Astrocyte (in vitro differentiated cells and primary cell): ENCODE data around the gene TBC1D14. TPM values are rescaled to one million over a fixed set of nuclear protein-coding genes. Genes with fewer than 3 reads are reported as not detected.

ENCODE experiments used
- DNase-seq: peaks from one replicate; pipeline ENCODE4 v3.0.0-alpha.2; 2010; ENCODE audit warnings: low read depth
- FAIRE-seq: peaks from 2 replicates; lab custom pipeline; 2011; peaks lifted over from hg19 to GRCh38; lab: Jason Lieb, UNC
- H2AFZ ChIP-seq: 2 replicates; pipeline ENCODE4 v1.6.0; 2012; ENCODE audit warnings: low read depth, low read length, inconsistent platforms
- H3K27ac ChIP-seq: 2 replicates; pipeline ENCODE4 v1.5.1; 2011; ENCODE audit warnings: low read depth, low read length, inconsistent platforms
- H3K27me3 ChIP-seq: 2 replicates; pipeline ENCODE4 v1.6.0; 2011; ENCODE audit warnings: low read length, inconsistent platforms; ENCODE audit not compliant: insufficient read depth
- H3K36me3 ChIP-seq: 2 replicates; pipeline ENCODE4 v1.5.1; 2011; ENCODE audit warnings: low read length, inconsistent platforms; ENCODE audit not compliant: insufficient read depth
- H3K4me1 ChIP-seq: 2 replicates; pipeline ENCODE4 v1.5.1; 2011; ENCODE audit warnings: low read length, inconsistent platforms; ENCODE audit not compliant: insufficient read depth
- H3K4me2 ChIP-seq: 2 replicates; pipeline ENCODE4 v1.6.0; 2012; ENCODE audit warnings: low read length, inconsistent platforms
- H3K4me3 ChIP-seq: 2 replicates; pipeline ENCODE4 v1.5.1; 2011; ENCODE audit warnings: low read depth, mild to moderate bottlenecking, low read length, inconsistent platforms; ENCODE audit not compliant: insufficient read depth
- H3K79me2 ChIP-seq: 2 replicates; pipeline ENCODE4 v1.6.0; 2012; ENCODE audit warnings: mild to moderate bottlenecking, low read length, inconsistent platforms; ENCODE audit not compliant: insufficient read depth
- H3K9ac ChIP-seq: 2 replicates; pipeline ENCODE4 v1.6.0; 2012; ENCODE audit warnings: mild to moderate bottlenecking, low read length, inconsistent platforms
- H3K9me3 ChIP-seq: 2 replicates; pipeline ENCODE4 v1.5.1; 2012; ENCODE audit warnings: low read depth, mild to moderate bottlenecking, low read length, inconsistent platforms; ENCODE audit not compliant: insufficient read depth
- H4K20me1 ChIP-seq: 2 replicates; pipeline ENCODE4 v1.6.0; 2012; ENCODE audit warnings: low read length, inconsistent platforms; ENCODE audit not compliant: insufficient read depth
- H3K27ac Mint-ChIP-seq: one replicate; pipeline ENCODE4 v1.8.0; 2021; ENCODE audit warnings: mild to moderate bottlenecking, mixed read lengths; ENCODE audit not compliant: unreplicated experiment
- H3K27me3 Mint-ChIP-seq: one replicate; pipeline ENCODE4 v1.8.0; 2021; ENCODE audit warnings: low read depth, mixed read lengths; ENCODE audit not compliant: unreplicated experiment
- H3K36me3 Mint-ChIP-seq: one replicate; pipeline ENCODE4 v1.8.0; 2021; ENCODE audit warnings: low read depth, mixed read lengths; ENCODE audit not compliant: unreplicated experiment
- H3K4me1 Mint-ChIP-seq: one replicate; pipeline ENCODE4 v1.8.0; 2021; ENCODE audit warnings: low read depth, mixed read lengths; ENCODE audit not compliant: unreplicated experiment
- H3K4me3 Mint-ChIP-seq: one replicate; pipeline ENCODE4 v1.8.0; 2021; ENCODE audit warnings: mild to moderate bottlenecking, moderate library complexity, mixed read lengths; ENCODE audit not compliant: unreplicated experiment
- H3K9me3 Mint-ChIP-seq: one replicate; pipeline ENCODE4 v1.8.0; 2021; ENCODE audit warnings: mild to moderate bottlenecking, mixed read lengths; ENCODE audit not compliant: unreplicated experiment
- CTCF ChIP-seq: IDR thresholded peaks from 2 replicates; pipeline ENCODE4 v1.5.1; 2011; ENCODE audit warnings: low read depth, mild to moderate bottlenecking, inconsistent platforms, low read length, moderate library complexity; ENCODE audit not compliant: insufficient read depth
- EZH2 ChIP-seq: IDR thresholded peaks from 2 replicates; pipeline ENCODE4 v1.6.1; 2012; ENCODE audit warnings: mild to moderate bottlenecking, low read length, inconsistent platforms; ENCODE audit not compliant: insufficient read depth
- total RNA-seq: library from RNA; stranded (reverse); gene quantifications from 2 replicates; pipeline ENCODE4 v1.2.1, GENCODE V29; 2021

The TBC1D14 gene
- total RNA-seq, 1 donor from 2014 or later, result 30.4 TPM

GRCh38 chr4:6963139-6963611 is 53.5 kb downstream of the TBC1D14 start:
- no peak overlapping the region for H3K27ac ChIP-seq
- Mint-ChIP-seq H3K36me3 (no peaks in the 10 kb centered on the region), H3K27me3 (peaks cover 4% of the 10 kb centered on the region), H3K4me3 (no peak overlapping the region), H3K4me1 (peaks cover 11% of the 10 kb centered on the region), H3K27ac (no peak overlapping the region), H3K9me3 (no peaks in the 10 kb centered on the region)
- H3K9ac ChIP-seq, result no peak overlapping the region
- H3K4me3 ChIP-seq, result no peak overlapping the region
- H3K27me3 ChIP-seq, result no peaks in the 10 kb centered on the region
- no peak overlapping the region for H3K4me2 ChIP-seq
- DNase-seq (no peak), FAIRE-seq (no peak)
- peaks cover 3% of the 10 kb centered on the region for H3K79me2 ChIP-seq
- H4K20me1 ChIP-seq, result peaks cover 23% of the 10 kb centered on the region
- no peaks in the 10 kb centered on the region for H3K4me1 ChIP-seq
- H3K9me3 ChIP-seq, result no peaks in the 10 kb centered on the region
- no peak overlapping the region for H2AFZ ChIP-seq
- TF ChIP-seq CTCF, result no peak
- TF ChIP-seq EZH2, result no peak
- H3K36me3 ChIP-seq, result no peaks in the 10 kb centered on the region

DNA sequence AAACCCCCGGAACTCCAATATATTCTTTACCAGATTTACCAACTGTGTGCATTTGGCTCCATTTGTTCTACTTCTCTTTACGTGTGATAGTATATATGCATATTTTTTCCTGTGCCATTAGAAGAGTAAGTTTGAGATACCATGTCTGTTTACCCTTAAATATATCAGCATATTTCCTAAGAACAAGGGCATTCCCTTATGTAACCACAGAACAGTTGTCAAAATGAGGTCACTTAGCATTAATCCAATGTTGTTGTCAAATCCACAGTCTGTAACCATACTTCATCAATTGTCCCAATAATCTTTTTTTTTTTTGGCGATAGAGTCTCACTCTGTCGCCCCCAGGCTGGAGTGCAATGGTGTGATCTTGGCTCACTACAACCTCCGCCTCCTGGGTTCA is 55.2 kb downstream of the TBC1D14 start:
- Histone ChIP-seq H3K27ac (no peak overlapping the region), H3K4me3 (no peak overlapping the region), H3K4me1 (no peaks in the 10 kb centered on the region), H3K9ac (no peak overlapping the region), H3K4me2 (no peak overlapping the region), H3K36me3 (no peaks in the 10 kb centered on the region), H3K9me3 (no peaks in the 10 kb centered on the region), H2AFZ (no peak overlapping the region), H3K27me3 (no peaks in the 10 kb centered on the region), H3K79me2 (peaks cover 3% of the 10 kb centered on the region), H4K20me1 (peaks cover 23% of the 10 kb centered on the region)
- Mint-ChIP-seq H3K4me1 (peaks cover 11% of the 10 kb centered on the region), H3K4me3 (no peak overlapping the region), H3K36me3 (no peaks in the 10 kb centered on the region), H3K9me3 (no peaks in the 10 kb centered on the region), H3K27ac (no peak overlapping the region), H3K27me3 (peaks cover 4% of the 10 kb centered on the region)
- TF ChIP-seq CTCF (no peak), EZH2 (no peak)
- DNase-seq (no peak), FAIRE-seq (no peak)

GRCh38 chr4:6965329-6965728 is 55.7 kb downstream of the TBC1D14 start:
- Histone ChIP-seq H4K20me1 (peaks cover 23% of the 10 kb centered on the region), H3K4me1 (no peaks in the 10 kb centered on the region), H3K79me2 (peaks cover 3% of the 10 kb centered on the region), H3K27me3 (no peaks in the 10 kb centered on the region), H3K4me3 (no peak overlapping the region), H3K4me2 (no peak overlapping the region), H3K36me3 (no peaks in the 10 kb centered on the region), H3K9ac (no peak overlapping the region), H3K9me3 (no peaks in the 10 kb centered on the region), H2AFZ (no peak overlapping the region), H3K27ac (no peak overlapping the region)
- TF ChIP-seq CTCF (no peak), EZH2 (no peak)
- DNase-seq (no peak), FAIRE-seq (no peak)
- H3K27me3 Mint-ChIP-seq, result peaks cover 4% of the 10 kb centered on the region
- H3K36me3 Mint-ChIP-seq, result no peaks in the 10 kb centered on the region
- no peak overlapping the region for H3K27ac Mint-ChIP-seq
- H3K4me1 Mint-ChIP-seq, result peaks cover 11% of the 10 kb centered on the region
- no peaks in the 10 kb centered on the region for H3K9me3 Mint-ChIP-seq
- no peak overlapping the region for H3K4me3 Mint-ChIP-seq
